Activated gamma-delta T cell treated with anti-CD3 and anti-CD28 coated beads, Interleukin-2, amount 50 U/mL, for 16 hours (primary cell): Measurements from ENCODE around the gene CALML6.
A peak's percentile ranks its signal among the peaks of the same experiment; 100 is the strongest.

Source experiments
- DNase-seq: peaks from one replicate; pipeline ENCODE4 v3.0.0-alpha.2; 2020; ENCODE audit warnings: low read depth

The CALML6 gene

GRCh38 chr1:1942753-1943656 lies 27.9 kb downstream of the CALML6 start:
- no peak for DNase-seq

- DNase-seq = peak; percentile 44
Measured at GRCh38 chr1:1943834-1944570, 28.9 kb downstream of the CALML6 start.

GRCh38 chr1:1945782-1946393 lies 30.8 kb downstream of the CALML6 start:
- no peak for DNase-seq

GRCh38 chr1:1946540-1946939 lies 31.5 kb downstream of the CALML6 start:
- DNase-seq = no peak

GRCh38 chr1:1947493-1947892 lies 32.4 kb downstream of the CALML6 start:
- no peak for DNase-seq

- DNase-seq = no peak
Measured at GRCh38 chr1:1948783-1949182, 33.7 kb downstream of the CALML6 start.

GRCh38 chr1:1950940-1951339 lies 35.9 kb downstream of the CALML6 start:
- no peak for DNase-seq

GRCh38 chr1:1954015-1954414 lies 39.0 kb downstream of the CALML6 start:
- no peak for DNase-seq

- no peak for DNase-seq
Measured at GRCh38 chr1:1954831-1955441, 39.9 kb downstream of the CALML6 start.

- no peak for DNase-seq
Measured at GRCh38 chr1:1955621-1956094, 40.6 kb downstream of the CALML6 start.

- DNase-seq = no peak
Measured at GRCh38 chr1:1956101-1956500, 41.0 kb downstream of the CALML6 start.

GRCh38 chr1:1956586-1957532 lies 41.8 kb downstream of the CALML6 start:
- DNase-seq = no peak

GRCh38 chr1:1957533-1957961 lies 42.5 kb downstream of the CALML6 start:
- no peak for DNase-seq

- no peak for DNase-seq
Measured at GRCh38 chr1:1958071-1958541, 43.0 kb downstream of the CALML6 start.

GRCh38 chr1:1959459-1959839 lies 44.4 kb downstream of the CALML6 start:
- DNase-seq = no peak

GRCh38 chr1:1959840-1960479 lies 44.9 kb downstream of the CALML6 start:
- peak; percentile 45 for DNase-seq

- no peak for DNase-seq
Measured at GRCh38 chr1:1960480-1961196, 45.6 kb downstream of the CALML6 start.

- DNase-seq = no peak
Measured at GRCh38 chr1:1962752-1963151, 47.7 kb downstream of the CALML6 start.

- DNase-seq = no peak
Measured at GRCh38 chr1:1963570-1963969, 48.5 kb downstream of the CALML6 start.

- no peak for DNase-seq
Measured at GRCh38 chr1:1964811-1965210, 49.8 kb downstream of the CALML6 start.
